Choroid plexus epithelial cell (primary cell): ENCODE measurements around the gene ITCH.
"Not testable (repeated sequence)": the region's sequence is repeated elsewhere in the genome, so short reads cannot be mapped to it uniquely, and the experiment has no call there.

Source experiments
- DNase-seq: peaks from one replicate; pipeline ENCODE4 v3.0.0-alpha.2; 2010; ENCODE audit warnings: low read depth
- H3K4me3 ChIP-seq: 2 replicates; pipeline ENCODE4 v1.5.1; 2011; ENCODE audit warnings: low read depth, mild to moderate bottlenecking, control low read depth, low read length, moderate library complexity
- CTCF ChIP-seq: conservative IDR thresholded peaks from 2 replicates; pipeline ENCODE4 v1.5.1; 2011; ENCODE audit warnings: low read depth, mild to moderate bottlenecking, control low read depth, inconsistent platforms, low read length, moderate library complexity

ITCH gene

GRCh38 chr20:34324541-34324940, 38.5 kb upstream of the ITCH start:
- H3K4me3 ChIP-seq = no peak overlapping the region
- no peak for DNase-seq
- no peak for TF ChIP-seq CTCF

- not testable (repeated sequence) for DNase-seq, H3K4me3 ChIP-seq
Measured at GRCh38 chr20:34328207-34328606, 34.9 kb upstream of the ITCH start.

- TF ChIP-seq CTCF = no peak
- no peak overlapping the region for H3K4me3 ChIP-seq
- no peak for DNase-seq
Measured at GRCh38 chr20:34328928-34329677, 34.0 kb upstream of the ITCH start.

- not testable (repeated sequence) for DNase-seq, H3K4me3 ChIP-seq
Measured at GRCh38 chr20:34330861-34331544, 32.1 kb upstream of the ITCH start.

- no peak for TF ChIP-seq CTCF
- no peak overlapping the region for H3K4me3 ChIP-seq
- no peak for DNase-seq
Measured at GRCh38 chr20:34331838-34332237, 31.2 kb upstream of the ITCH start.

- TF ChIP-seq CTCF = no peak
Measured at GRCh38 chr20:34332262-34332920, 30.7 kb upstream of the ITCH start.

GRCh38 chr20:34333786-34334185, 29.3 kb upstream of the ITCH start:
- no peak for DNase-seq
- no peak overlapping the region for H3K4me3 ChIP-seq
- no peak for TF ChIP-seq CTCF

More at GRCh38 chr20:34332262-34332920, 30.7 kb upstream of the ITCH start:
- no peak for DNase-seq
- H3K4me3 ChIP-seq = no peak overlapping the region
